Neural cell (in vitro differentiated cells): ENCODE results near the gene BABAM2.

Source experiments
- EP300 ChIP-seq: fragments of 450-650 bp; conservative IDR thresholded peaks from 2 replicates; pipeline ENCODE4 v1.6.1; 2014; ENCODE audit warnings: antibody characterized with exemption, mild to moderate bottlenecking, moderate library complexity; ENCODE audit not compliant: poor library complexity, severe bottlenecking
- EZH2 ChIP-seq: fragments of 200-600, 300-800 bp; shearing (Covaris generic), sonication (generic); IDR thresholded peaks from 2 replicates; pipeline ENCODE4 v1.6.1; 2014; ENCODE audit warnings: antibody characterized with exemption, low read length, borderline replicate concordance, mild to moderate bottlenecking; ENCODE audit not compliant: insufficient read depth, poor library complexity, severe bottlenecking
- MXI1 ChIP-seq: fragments of 450-650 bp; conservative IDR thresholded peaks from 2 replicates; pipeline ENCODE4 v1.6.1; 2014; ENCODE audit warnings: antibody characterized with exemption, mild to moderate bottlenecking; ENCODE audit not compliant: poor library complexity, severe bottlenecking
- POLR2AphosphoS5 ChIP-seq: IDR thresholded peaks from 2 replicates; pipeline ENCODE4 v1.6.1; 2012
- RAD21 ChIP-seq: fragments of 450-650 bp; conservative IDR thresholded peaks from 2 replicates; pipeline ENCODE4 v1.6.1; 2014; ENCODE audit warnings: antibody characterized with exemption, mild to moderate bottlenecking, moderate library complexity
- REST ChIP-seq: IDR thresholded peaks from 2 replicates; pipeline ENCODE4 v1.6.1; 2012; ENCODE audit warnings: borderline replicate concordance
- SMC3 ChIP-seq: fragments of 450-650 bp; conservative IDR thresholded peaks from 2 replicates; pipeline ENCODE4 v1.6.1; 2014; ENCODE audit warnings: antibody characterized with exemption, mild to moderate bottlenecking, moderate library complexity; ENCODE audit not compliant: poor library complexity
- TF ChIP-seq, protein P1 (sequence below): fragments of 450-650 bp; IDR thresholded peaks from 2 replicates; pipeline ENCODE4 v1.5.1; 2014; ENCODE audit warnings: antibody characterized with exemption, mild to moderate bottlenecking, moderate library complexity; ENCODE audit not compliant: poor library complexity, severe bottlenecking

DNA sequence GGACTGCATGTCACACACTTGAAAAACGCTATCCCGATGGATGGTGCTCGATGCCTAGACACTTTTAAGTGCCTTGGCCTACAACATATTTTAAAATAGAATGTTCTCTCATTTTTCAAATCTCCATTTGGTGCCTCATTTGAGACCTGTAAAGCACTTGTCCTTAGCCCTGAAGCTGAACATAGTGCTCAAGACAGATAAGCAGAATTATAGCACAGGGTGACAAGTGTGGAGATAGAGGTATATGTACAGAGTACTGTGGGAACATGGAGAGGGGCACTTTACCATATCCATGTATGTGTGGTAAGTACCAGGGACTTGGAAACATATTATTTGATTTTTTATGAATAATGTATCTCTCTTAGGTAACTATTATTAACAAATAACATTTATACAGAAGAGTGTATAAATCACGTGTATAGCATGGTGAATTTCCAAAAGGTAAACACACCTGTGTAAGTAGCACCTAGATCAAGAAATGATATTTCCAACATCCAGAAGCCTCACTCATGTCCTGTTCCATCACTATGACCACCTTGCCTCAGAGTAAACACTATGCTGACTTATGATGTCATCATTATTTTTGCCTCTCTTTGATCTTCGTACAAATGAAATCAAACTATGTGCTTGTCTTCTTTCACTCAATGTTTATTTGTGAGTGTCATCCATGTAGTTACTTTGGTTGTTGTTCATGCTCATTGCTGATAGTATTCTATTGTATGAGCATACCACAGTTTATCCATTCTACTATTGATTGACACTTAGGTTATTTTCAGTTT is 103.6 kb downstream of the BABAM2 start:
- TF ChIP-seq POLR2AphosphoS5 = no peak
- TF ChIP-seq, protein P1, sequence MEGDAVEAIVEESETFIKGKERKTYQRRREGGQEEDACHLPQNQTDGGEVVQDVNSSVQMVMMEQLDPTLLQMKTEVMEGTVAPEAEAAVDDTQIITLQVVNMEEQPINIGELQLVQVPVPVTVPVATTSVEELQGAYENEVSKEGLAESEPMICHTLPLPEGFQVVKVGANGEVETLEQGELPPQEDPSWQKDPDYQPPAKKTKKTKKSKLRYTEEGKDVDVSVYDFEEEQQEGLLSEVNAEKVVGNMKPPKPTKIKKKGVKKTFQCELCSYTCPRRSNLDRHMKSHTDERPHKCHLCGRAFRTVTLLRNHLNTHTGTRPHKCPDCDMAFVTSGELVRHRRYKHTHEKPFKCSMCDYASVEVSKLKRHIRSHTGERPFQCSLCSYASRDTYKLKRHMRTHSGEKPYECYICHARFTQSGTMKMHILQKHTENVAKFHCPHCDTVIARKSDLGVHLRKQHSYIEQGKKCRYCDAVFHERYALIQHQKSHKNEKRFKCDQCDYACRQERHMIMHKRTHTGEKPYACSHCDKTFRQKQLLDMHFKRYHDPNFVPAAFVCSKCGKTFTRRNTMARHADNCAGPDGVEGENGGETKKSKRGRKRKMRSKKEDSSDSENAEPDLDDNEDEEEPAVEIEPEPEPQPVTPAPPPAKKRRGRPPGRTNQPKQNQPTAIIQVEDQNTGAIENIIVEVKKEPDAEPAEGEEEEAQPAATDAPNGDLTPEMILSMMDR = no peak
- TF ChIP-seq EZH2 = no peak
- no peak for TF ChIP-seq RAD21
- no peak for TF ChIP-seq REST
- TF ChIP-seq SMC3 = no peak
- TF ChIP-seq MXI1 = no peak
- TF ChIP-seq EP300 = no peak
